ELR (cell line): ENCODE measurements around the gene TTC19.

ENCODE experiments used
- DNase-seq: peaks from one replicate; pipeline ENCODE4 v3.0.0-alpha.2; 2015; ENCODE audit warnings: low read depth

TTC19 gene

GRCh38 chr17:15999141-15999973 lies at the start of gene TTC19, which contains the start of gene ZSWIM7:
Gene TTC19, plus strand, starts transcription at chr17:15999824. Its CDS starts 25 bp downstream, at chr17:15999849.
Gene ZSWIM7, minus strand, starts transcription at chr17:15999704. Its CDS starts 110 bp downstream, at chr17:15999594.
- DNase-seq = peak; percentile 96

- no peak for DNase-seq
These were observed 48.1 kb upstream of the TTC19 start for GRCh38 chr17:15951368-15952047.

- no peak for DNase-seq
These were observed 47.5 kb upstream of the TTC19 start for GRCh38 chr17:15952048-15952532.

- no peak for DNase-seq
These were observed 46.5 kb upstream of the TTC19 start for GRCh38 chr17:15952916-15953790.

GRCh38 chr17:15954222-15954621 lies 45.4 kb upstream of the TTC19 start:
- DNase-seq = peak; percentile 99

GRCh38 chr17:15955793-15956541 lies 43.7 kb upstream of the TTC19 start:
- DNase-seq = no peak

- peak; percentile 59 for DNase-seq
These were observed 42.4 kb upstream of the TTC19 start for GRCh38 chr17:15957206-15957605.

- DNase-seq = no peak
These were observed 41.9 kb upstream of the TTC19 start for GRCh38 chr17:15957608-15958307.

GRCh38 chr17:15958484-15958854 lies 41.2 kb upstream of the TTC19 start:
- no peak for DNase-seq

GRCh38 chr17:15963670-15964110 lies 35.9 kb upstream of the TTC19 start:
- DNase-seq = peak; percentile 87

GRCh38 chr17:15965528-15965927 lies 34.1 kb upstream of the TTC19 start:
- DNase-seq = no peak

- no peak for DNase-seq
These were observed 33.3 kb upstream of the TTC19 start for GRCh38 chr17:15966183-15966878.

GRCh38 chr17:15966879-15967248 lies 32.8 kb upstream of the TTC19 start:
- no peak for DNase-seq

- no peak for DNase-seq
These were observed 31.8 kb upstream of the TTC19 start for GRCh38 chr17:15967706-15968399.

- no peak for DNase-seq
These were observed 30.2 kb upstream of the TTC19 start for GRCh38 chr17:15969463-15969862.

- DNase-seq = no peak
These were observed 29.1 kb upstream of the TTC19 start for GRCh38 chr17:15970500-15970899.

GRCh38 chr17:15971098-15971678 lies 28.4 kb upstream of the TTC19 start:
- no peak for DNase-seq

- no peak for DNase-seq
These were observed 27.7 kb upstream of the TTC19 start for GRCh38 chr17:15971882-15972281.

GRCh38 chr17:15972497-15972951 lies 27.1 kb upstream of the TTC19 start:
- DNase-seq = no peak
